Right lobe of liver (tissue), 6 donors: ENCODE data around the gene ACOX3. TPM values are rescaled to one million over a fixed set of nuclear protein-coding genes. Genes with fewer than 3 reads are reported as not detected.

ENCODE experiments used
- ATAC-seq, 4 donors: fragments of 200-7000 bp; cut with Tn5 transposase; one replicate each; pipeline ENCODE4 v1.9.1; 2020; ENCODE audit warnings: mild to moderate bottlenecking in 4 of 4, moderate library complexity in 4 of 4
- DNase-seq, 3 donors: peaks; one replicate each; pipeline ENCODE4 v3.0.0-alpha.2; 2020
- H3K27ac ChIP-seq, 3 donors: fragments of 200-600 bp; one replicate each; pipeline ENCODE4 v1.8.0; 2022
- H3K27me3 ChIP-seq, 2 donors: fragments of 200-600 bp; one replicate each; pipeline ENCODE4 v1.8.0; 2022
- H3K36me3 ChIP-seq, 4 donors: fragments of 200-600 bp; sonication (generic) in 1 of 4; one replicate each; pipeline versions ENCODE4 v1.5.1 to v1.8.0; 2017 to 2022; ENCODE audit warnings: control low read depth in 1 of 4
- H3K4me1 ChIP-seq, 4 donors: fragments of 200-600 bp; sonication (generic) in 1 of 4; one replicate each; pipeline versions ENCODE4 v1.5.1 to v1.8.0; 2017 to 2022; ENCODE audit warnings: control low read depth in 1 of 4
- H3K4me3 ChIP-seq, 3 donors: fragments of 200-600 bp; one replicate each; pipeline ENCODE4 v1.8.0; 2022
- H3K9me3 ChIP-seq, 4 donors: fragments of 200-600 bp; sonication (generic) in 1 of 4; one replicate each; pipeline versions ENCODE4 v1.5.1 to v1.8.0; 2017 to 2022; ENCODE audit warnings: control low read depth in 1 of 4
- POLR2A ChIP-seq: fragments of 450-650 bp; IDR thresholded peaks from one replicate; pipeline ENCODE4 v1.6.1; 2017; ENCODE audit warnings: antibody characterized with exemption, mild to moderate bottlenecking
- WGBS: methylation state at CpG from one replicate; pipeline ENCODE4 v1.1.6; 2018; ENCODE audit warnings: low coverage, low lambda C conversion rate; ENCODE audit not compliant: insufficient coverage; ENCODE audit errors: missing lambda C conversion rate; 5-methylcytosine and 5-hydroxymethylcytosine counted together
- intact Hi-C, 2 donors: fragments of 100-400 bp; cut with DNase I; formaldehyde crosslinking; loops; one replicate each; pipeline versions ENCODE4 v1.11.2 to v1.14.1; 2022
- total RNA-seq, 6 experiments: library from RNA; depleted of rRNA in 2 of 6; stranded (reverse); fragments of >200 nt in 2 of 6; fragmentation: NEBNext Ultra II Directional in 3 of 6; extraction: Animal tissue kit (Norgen Biotek cat#: 25700) in 3 of 6; gene quantifications; one replicate each; pipeline versions ENCODE4 v1.1.0 to v1.2.4, GENCODE V29; 2016 to 2023
- TF ChIP-seq, protein P1 (sequence below), 4 donors: fragments of 200-600 bp in 3 of 4; fragments of 450-650 bp in 1 of 4; IDR thresholded peaks; one replicate each; pipeline versions ENCODE4 v1.5.1 to v1.8.0; 2016 to 2022; ENCODE audit warnings: antibody characterized with exemption in 4 of 4, mild to moderate bottlenecking in 2 of 4
- donor health status: DM: no; HTN: yes; CAD: no.
- donor health status: DM: no; HTN: no; CAD: no.
- donor health status: DM: no; HTN: no; CAD: no.
- donor health status: DM: no; HTN: yes; CAD: no.
- donor health status: DM: no; HTN: yes; CAD: no.

Gene ACOX3
- total RNA-seq, 6 experiments from 2014 or later, result 18.5 to 36.9 (median 21.9) TPM

DNA sequence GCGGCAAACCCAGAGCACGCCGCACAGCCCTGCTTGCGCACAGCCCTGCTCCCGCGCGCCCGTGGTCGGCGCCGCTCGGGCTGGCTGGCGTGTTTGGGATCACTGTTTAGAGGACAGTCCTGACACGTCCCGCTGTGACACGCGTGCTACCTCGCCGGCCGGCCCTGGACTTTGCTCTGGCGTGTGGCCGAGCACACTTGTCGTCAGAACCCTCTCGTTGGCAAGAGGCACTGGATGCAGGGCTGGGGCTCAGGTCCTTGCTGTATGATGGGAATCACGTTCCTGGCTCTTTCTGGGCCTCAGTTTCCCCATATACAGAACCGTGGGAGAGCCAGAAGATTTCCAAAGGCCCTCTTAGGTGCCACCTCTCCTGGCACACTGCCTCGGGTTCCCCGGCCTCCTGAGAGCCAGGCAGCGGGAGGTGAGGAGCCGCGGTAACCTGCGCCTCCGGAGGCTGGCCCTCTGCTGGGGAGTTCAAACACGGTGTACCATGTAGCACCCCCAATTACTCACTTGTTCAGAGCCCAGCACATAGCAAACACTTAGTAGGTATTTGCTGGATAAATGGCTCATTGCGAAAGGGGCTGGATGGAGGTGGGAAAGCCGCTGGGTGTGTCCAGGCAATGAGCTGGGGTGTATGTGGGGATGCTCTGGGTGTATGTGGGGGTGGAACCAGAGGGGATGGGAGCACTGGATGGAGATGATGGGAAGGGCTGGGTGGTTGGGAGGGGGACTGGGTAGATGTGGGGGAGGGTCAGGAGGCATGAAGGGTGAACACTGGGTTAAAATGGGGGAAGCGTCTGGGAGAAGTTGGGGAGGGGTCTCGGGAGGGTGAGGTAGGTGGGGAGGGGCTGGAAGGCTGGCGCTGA lies 94.3 kb downstream of the ACOX3 start:
- ATAC-seq (peak in 1 of 4 donors; percentile 61), DNase-seq (peak in 1 of 3 donors; percentile 62)
- WGBS, result 70% methylated on average over 6 of the region's 39 CpGs
- no peak overlapping the region for H3K4me3 ChIP-seq
- intact Hi-C loops, result no loop called here
- H3K9me3 ChIP-seq, result no peaks in the 10 kb centered on the region
- H3K27ac ChIP-seq, result no peak overlapping the region
- H3K4me1 ChIP-seq, result no peaks in the 10 kb centered on the region
- no peaks in the 10 kb centered on the region for H3K36me3 ChIP-seq
- no peaks in the 10 kb centered on the region for H3K27me3 ChIP-seq
- no peak for TF ChIP-seq POLR2A
- TF ChIP-seq, protein P1, sequence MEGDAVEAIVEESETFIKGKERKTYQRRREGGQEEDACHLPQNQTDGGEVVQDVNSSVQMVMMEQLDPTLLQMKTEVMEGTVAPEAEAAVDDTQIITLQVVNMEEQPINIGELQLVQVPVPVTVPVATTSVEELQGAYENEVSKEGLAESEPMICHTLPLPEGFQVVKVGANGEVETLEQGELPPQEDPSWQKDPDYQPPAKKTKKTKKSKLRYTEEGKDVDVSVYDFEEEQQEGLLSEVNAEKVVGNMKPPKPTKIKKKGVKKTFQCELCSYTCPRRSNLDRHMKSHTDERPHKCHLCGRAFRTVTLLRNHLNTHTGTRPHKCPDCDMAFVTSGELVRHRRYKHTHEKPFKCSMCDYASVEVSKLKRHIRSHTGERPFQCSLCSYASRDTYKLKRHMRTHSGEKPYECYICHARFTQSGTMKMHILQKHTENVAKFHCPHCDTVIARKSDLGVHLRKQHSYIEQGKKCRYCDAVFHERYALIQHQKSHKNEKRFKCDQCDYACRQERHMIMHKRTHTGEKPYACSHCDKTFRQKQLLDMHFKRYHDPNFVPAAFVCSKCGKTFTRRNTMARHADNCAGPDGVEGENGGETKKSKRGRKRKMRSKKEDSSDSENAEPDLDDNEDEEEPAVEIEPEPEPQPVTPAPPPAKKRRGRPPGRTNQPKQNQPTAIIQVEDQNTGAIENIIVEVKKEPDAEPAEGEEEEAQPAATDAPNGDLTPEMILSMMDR (IDR thresholded peaks at IDR 0.05), result no peak

DNA sequence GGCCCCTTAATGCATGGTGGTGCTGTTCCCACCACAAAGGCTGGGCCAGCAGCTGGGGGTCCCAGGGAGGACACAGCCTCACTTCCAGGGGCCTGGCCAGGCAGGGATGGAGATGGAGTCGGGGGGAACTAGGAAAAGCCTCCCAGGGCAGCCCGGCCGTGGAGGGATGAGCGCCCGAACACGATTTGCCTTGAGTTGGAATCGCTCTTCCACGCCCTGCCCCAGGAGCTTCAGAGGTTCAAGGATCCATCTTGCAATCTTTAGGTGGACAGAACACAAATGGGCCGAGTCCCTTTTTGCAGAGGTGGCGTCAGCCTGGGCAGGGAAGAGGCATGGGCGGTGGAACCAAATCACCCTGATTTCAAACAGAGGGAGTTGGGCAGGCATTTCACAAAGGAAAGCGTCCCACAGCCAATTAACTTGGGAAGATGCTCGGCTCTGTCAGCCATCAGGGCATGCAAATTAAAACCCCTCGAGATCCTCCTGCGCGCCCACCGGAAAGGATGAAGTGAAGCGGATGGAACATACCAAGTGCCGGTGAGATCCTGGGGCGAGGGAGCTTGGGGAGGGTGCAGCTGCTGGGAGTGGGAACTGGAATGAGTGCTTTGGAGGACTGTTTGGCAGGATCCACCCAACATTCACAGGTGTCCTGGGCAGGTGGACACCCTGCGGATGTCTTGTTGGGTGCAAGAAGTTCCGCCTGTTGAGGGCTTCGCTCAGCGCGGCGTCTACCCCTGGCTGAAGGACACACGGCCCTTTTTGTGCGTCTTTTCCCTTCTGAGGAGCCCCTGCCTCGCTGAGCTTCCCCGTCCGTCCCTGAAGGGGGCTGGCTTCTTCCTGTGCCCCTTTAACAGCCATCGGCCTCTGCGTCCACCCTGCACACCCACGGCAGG lies 95.2 kb downstream of the ACOX3 start:
- Histone ChIP-seq H3K36me3 (no peaks in the 10 kb centered on the region), H3K9me3 (no peaks in the 10 kb centered on the region), H3K27me3 (no peaks in the 10 kb centered on the region), H3K4me3 (no peak overlapping the region), H3K27ac (no peak overlapping the region), H3K4me1 (no peaks in the 10 kb centered on the region)
- intact Hi-C loops, result no loop called here
- DNase-seq (no peak), ATAC-seq (no peak)
- no peak for TF ChIP-seq POLR2A
- TF ChIP-seq, protein P1 (IDR thresholded peaks at IDR 0.05), result no peak
- 83% methylated on average over 9 of the region's 34 CpGs for WGBS

DNA sequence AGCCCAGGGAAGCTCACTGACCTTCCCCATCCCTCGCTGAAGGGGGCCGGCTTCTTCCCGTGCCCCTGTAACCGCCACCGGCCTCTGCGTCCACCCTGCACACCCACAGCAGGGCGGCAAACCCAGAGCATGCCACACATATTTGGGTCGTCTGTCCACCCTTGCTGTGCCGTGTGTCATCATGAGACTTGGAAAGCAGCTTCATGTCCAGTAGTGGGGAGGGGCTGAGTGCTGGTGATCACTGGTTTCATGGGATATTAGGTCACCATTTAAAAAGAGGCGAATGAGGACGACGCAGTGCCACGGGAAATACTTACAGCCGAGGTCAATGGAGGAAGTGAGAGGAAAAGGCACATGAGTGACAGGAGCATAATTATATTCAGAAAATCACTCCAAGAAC lies 96.1 kb downstream of the ACOX3 start:
- Histone ChIP-seq H3K36me3 (no peaks in the 10 kb centered on the region), H3K27ac (no peak overlapping the region), H3K4me3 (no peak overlapping the region), H3K9me3 (no peaks in the 10 kb centered on the region), H3K4me1 (no peaks in the 10 kb centered on the region), H3K27me3 (no peaks in the 10 kb centered on the region)
- TF ChIP-seq, protein P1 (IDR thresholded peaks at IDR 0.05), result no peak
- no peak for TF ChIP-seq POLR2A
- DNase-seq (no peak), ATAC-seq (no peak)
- intact Hi-C loops, result no loop called here
- WGBS, result 49% methylated on average over 7 of the region's 14 CpGs

DNA sequence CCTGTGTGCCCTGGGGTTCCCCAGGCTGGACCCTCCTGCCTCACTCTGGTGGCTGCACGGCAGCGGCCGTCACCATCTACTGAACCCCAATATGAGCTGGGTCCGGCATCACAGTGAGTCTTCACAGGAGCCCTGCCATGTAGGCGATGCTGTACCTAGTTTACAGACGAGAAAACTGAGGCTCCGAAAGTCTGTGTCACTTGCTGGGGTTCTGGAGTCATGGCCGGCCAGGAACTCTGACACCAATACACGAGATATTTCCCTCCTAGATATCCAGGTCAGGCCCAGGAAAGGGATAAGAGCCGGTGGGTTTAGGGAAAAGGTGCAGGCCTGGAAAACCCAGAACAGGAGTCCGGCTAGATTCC lies 96.6 kb downstream of the ACOX3 start:
- TF ChIP-seq, protein P1 (IDR thresholded peaks at IDR 0.05), result no peak
- TF ChIP-seq POLR2A, result no peak
- H3K27me3 ChIP-seq, result no peaks in the 10 kb centered on the region
- WGBS, result 76% methylated on average over 4 of the region's 11 CpGs
- no peak overlapping the region for H3K27ac ChIP-seq
- no peak overlapping the region for H3K4me3 ChIP-seq
- H3K36me3 ChIP-seq, result no peaks in the 10 kb centered on the region
- intact Hi-C loops, result no loop called here
- ATAC-seq, result no peak
- no peaks in the 10 kb centered on the region for H3K9me3 ChIP-seq
- H3K4me1 ChIP-seq, result no peaks in the 10 kb centered on the region
- no peak for DNase-seq
